NCI-H526 (cell line): Measurements from ENCODE around the gene BTC.
"Not testable (repeated sequence)": the region's sequence is repeated elsewhere in the genome, so short reads cannot be mapped to it uniquely, and the experiment has no call there.

ENCODE experiments used
- DNase-seq, 2 experiments: peaks; one replicate each; lab custom pipeline; 2025; lab: John Stamatoyannopoulos, UW

The BTC gene

DNA sequence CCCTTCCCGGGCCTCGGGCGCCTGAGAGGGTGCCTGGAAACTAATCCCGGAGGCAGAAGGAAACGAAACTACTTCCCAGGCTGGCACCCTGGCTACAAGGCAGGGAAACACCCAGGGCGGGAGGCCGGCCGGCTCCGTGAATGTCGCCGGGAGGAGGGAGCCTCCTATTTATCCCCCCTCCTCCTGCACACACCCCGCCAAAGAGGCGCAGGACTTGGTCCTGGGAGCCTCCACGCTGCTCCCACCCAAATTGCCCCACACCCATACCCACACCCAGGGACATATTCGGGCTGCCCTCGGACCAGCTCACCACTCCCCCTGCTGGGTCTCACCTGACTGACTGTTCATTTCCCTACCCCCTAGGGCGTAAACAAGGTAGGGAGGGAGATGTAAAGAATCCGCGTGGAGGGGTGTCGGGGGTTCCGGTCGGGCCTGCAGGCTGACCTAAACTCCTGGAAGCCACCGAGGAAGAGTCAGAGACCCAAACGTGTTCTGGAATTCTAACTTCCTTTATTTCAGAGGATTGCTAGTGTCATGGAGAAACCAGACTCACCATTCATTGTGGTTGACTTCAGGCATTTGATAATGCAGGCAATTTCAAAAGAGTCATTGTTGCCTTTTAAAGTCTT is at the start of gene BTC:
BTC (minus strand) TSS at position 142 of the 629 bp plus-strand sequence. CDS start 198 bp downstream, outside the sequence.
- DNase-seq: peak; percentile 29 to 70

DNA sequence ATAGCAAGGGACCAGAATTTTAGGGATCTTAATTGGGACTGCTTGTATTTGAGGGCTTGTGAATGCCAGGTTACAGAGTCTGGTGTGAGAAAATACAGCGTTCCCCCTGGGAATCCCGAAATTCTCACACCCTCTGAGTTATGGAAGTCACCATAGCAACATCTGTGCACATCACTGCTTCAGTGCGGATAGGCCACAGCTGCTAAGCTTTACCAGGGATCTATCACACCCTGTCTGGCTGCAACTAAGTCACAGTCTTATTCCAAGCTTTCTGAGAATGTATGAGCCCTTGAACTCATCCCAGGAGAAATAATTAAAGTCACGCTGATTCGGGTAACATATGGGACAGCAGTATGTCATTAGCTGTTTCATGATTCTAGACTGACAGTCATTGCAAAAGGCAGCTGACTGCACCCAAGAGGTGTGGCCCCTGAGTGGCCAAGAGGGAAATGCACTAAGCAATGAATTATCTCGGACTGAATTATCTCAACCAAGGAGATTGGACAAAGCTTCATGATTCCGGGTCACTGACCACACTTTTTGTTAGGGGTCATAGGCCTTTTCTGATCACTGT is 46.7 kb upstream of the BTC start:
- no peak for DNase-seq

GRCh38 chr4:74838746-74839370 is 44.5 kb upstream of the BTC start:
- no peak for DNase-seq

GRCh38 chr4:74830928-74831327 is 36.6 kb upstream of the BTC start:
- no peak for DNase-seq

DNA sequence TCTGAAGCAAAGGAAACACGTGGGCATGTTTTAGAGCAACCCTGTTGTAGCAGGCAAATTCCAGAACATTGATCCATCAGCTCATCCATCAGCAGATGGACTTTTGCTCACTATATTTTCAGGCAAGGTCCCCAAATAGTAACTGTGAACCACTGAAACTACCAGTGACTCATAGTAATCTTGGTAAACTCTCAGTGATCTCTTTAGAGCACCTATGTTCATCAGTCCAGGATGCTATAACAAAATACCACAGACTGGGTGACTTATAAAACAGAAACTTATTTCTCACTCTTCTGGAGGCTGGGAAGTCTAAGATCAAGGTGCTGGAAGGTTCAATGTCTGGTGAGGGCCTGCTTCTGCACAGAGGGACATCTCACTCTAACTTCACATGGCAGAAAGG is 28.9 kb upstream of the BTC start:
- no peak for DNase-seq

DNA sequence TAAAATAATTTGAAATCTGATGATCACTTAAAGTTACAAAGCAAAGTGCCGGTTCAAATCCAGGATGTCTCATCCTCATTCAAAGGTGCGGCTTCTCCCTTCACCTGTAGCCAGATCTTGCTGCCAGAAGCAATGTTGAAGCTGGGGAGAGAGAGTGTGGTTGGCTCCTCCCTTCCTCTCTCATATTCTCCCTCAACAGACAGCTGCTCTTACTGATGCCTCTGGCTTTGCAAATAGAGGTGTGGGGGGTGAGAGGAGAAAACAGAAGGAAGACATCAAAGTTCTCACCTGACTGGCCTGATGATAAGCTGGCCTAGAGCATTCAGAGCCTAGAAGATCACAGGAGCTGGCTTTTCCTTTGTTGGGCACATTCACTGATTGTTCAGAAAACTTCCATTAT is 28.3 kb upstream of the BTC start:
- no peak for DNase-seq

DNA sequence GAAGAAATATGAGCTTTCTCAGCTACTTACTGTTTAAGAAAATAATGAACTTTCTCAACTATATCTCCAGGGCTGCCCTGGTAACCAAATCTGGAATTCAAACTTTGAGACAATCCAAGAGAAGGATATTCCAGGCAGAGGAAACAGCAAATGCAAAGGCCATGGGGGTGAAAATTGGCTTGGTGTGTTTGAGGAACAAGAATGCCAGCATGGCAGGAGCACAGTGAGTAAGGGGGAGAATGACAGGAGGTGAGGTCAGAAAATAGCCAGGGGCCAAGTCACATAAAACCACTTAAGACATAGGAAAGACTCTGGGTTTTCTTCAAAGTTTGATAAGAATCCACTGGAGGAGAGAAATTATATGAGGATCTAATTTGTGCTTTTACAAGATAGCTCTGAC is 27.2 kb upstream of the BTC start:
- no peak for DNase-seq

DNA sequence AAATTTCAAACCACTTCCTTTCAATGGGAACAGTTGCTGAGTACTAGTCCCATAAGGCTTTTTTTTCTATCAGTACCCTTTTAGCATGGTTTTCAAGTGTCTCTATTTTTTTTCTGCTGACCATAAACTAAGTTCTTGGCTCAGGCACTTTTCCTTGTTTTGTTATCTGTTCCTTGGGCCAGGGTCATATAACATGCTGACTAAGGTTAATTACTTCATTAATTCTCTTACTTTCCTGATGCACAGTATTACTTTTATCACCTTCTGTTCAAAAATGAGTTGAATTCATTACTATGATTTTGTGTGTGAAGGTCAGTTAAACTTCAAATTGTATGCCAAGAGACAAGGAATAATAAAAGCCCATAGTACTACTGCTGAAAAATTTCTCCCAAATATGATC is 19.7 kb upstream of the BTC start:
- DNase-seq: no peak

DNA sequence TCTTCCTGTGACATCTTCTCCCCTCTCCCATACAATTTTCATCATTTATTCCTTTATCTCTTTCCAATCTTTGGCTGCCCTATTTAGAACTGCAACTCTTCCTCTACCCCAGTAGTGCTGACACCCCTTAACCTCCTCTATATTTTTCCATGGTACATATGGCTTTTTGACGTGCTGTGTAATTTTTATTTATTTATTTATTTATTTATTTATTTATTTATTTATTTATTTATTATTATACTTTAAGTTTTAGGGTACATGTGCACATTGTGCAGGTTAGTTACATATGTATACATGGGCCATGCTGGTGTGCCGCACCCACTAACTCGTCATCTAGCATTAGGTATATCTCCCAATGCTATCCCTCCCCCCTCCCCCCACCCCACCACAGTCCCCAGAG is 17.7 kb upstream of the BTC start:
- not testable (repeated sequence) for DNase-seq

DNA sequence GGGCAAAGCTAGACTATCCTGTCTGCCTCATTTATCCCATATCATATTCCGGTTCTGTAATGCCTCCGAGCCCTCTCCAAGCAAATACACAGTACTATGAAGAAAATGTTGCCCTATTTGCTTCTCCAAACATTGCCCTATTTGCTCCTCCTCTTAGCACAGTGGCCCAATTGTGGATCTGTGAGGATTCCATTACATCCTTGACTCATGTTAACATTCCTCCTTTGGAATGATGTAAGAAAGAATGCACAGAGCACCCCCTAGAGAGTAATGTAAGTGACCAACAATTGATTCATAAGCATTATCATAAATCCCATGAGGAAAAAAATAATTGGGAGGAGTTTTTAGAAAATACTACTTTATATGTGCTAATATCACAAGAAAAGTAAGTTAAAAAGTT is 11.3 kb upstream of the BTC start:
- peak; percentile 59 to 73 for DNase-seq

DNA sequence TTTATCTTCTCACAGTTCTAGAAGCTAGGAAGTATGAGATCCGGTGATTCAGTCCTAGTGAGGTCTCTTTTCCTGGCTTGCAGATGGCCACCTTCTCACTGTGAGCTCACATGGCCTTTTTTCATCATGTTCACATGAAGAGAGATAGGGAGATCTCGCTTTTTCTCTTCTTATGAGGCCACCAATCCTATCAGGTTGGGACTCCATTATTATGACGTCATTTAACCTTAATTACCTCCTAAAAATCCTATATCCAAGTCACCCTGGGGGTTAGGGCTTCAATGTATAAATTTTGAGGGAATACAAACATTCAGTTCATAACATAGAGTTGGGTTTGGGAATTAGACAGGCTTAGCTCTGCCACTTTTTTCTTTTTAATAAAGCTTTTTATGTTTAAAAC is 6.0 kb upstream of the BTC start:
- DNase-seq: no peak

GRCh38 chr4:74796631-74797030 is 2.3 kb upstream of the BTC start:
- DNase-seq: no peak

- peak; percentile 46 to 79 for DNase-seq
These were observed 454 bp downstream of the BTC start for GRCh38 chr4:74793757-74794381.

GRCh38 chr4:74790652-74791051 is 3.7 kb downstream of the BTC start:
- no peak for DNase-seq

- DNase-seq: no peak
These were observed 4.8 kb downstream of the BTC start for GRCh38 chr4:74789518-74789917.

DNA sequence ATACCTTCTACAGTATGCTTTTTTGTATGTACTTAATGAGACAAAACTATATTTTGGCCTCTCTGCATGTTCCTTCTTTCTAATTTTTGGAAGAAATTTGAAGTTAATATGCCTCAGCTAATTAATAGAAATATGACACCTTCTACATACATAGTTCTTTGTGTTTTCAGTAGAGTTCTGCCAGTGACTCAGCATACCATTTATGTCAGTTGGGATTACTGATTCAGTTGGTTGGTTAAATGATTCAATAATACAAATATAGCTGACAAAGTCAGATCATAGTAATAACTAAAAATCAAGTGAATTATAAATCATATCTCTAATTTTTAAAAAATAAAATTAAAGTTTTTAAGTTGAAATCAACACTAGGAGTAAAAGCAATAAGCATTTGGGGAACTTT is 16.8 kb downstream of the BTC start:
- DNase-seq: no peak

DNA sequence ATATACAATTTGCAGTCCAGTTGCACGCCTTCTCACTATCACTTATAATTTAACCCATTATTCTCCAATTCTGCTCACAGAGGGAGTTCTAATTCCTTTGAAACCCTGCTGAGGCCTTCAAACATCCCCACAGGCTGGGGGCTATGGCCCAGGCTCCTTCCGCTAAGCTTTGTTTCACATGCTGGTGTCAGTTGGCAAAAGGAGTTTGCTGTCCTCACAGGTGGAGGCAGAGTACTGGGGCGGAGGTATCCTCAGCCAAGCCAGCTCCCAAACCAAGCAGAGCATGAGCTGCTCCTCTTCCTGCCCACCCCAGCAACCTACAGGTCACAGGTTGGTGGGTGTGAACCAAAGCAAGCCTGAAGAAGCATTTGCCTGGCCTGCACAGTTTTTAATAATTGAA is 21.5 kb downstream of the BTC start:
- no peak for DNase-seq

DNA sequence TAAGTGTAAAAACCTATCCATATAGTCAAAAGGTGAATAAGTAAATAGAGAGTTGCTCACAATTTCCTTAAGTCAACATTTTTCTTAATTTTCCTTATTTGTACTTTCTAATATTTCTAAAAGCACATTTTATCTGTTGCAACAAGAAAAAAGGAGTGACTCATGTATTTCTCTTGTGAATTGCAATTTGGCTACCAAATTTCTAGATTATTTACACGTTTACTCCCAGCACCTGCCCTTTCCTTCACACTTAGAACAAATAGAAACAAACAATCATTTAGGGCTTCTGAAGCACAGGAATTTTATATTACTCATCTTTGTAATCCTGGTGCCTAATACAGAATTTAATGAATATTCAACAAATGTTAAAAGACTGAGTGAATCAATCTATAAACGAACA is 22.2 kb downstream of the BTC start:
- DNase-seq: peak; percentile 23 to 37

GRCh38 chr4:74770226-74770910 is 24.0 kb downstream of the BTC start:
- DNase-seq: peak in 1 of 2 experiments; percentile 42

- peak; percentile 13 to 24 for DNase-seq
These were observed 25.3 kb downstream of the BTC start for GRCh38 chr4:74768857-74769525.

- no peak for DNase-seq
These were observed 30.2 kb downstream of the BTC start for GRCh38 chr4:74764119-74764518.

DNA sequence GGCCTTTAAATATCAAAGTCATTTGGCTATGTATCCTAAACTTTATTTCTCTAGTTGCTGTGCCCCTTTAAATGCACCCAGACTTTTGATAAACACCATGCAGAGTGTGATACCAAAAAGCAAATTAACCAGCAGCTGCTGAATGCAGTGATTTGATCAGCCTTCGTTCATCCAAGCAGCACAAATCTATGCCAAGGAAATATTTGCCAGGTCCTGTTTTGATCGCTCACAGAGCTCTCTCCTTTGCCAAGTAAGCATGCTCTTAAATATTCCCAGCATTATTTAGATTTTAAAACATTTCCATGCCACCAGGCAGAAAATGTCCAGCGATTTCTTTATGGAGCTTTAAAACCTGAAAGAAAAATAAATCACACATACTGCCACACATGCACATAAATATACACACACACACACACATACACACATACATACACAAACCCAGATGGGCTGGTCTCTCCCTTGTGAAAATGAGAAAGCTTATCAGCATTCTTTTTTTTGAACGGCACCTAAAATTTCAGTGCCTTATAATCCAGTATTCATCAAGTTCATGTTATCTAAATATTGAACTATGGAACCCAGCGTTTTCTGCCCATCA is 35.7 kb downstream of the BTC start:
- no peak for DNase-seq
